Natural killer cell treated with Interleukin-12 subunit alpha and Interleukin-12 subunit beta and Interleukin-15 and Interleukin-18, amount 100 ng/mL, for 72 hours (primary cell): Measurements from ENCODE around the gene PTPRD. TPM values are rescaled to one million over a fixed set of nuclear protein-coding genes. Genes with fewer than 3 reads are reported as not detected.

Experiments used
- ATAC-seq, 2 donors: fragments of 150-1000 bp; cut with Tn5 transposase in 1 of 2; sonication (Bioruptor Pico), chemical (Tn5 transposase) in 1 of 2; 2 replicates each; pipeline ENCODE4 v1.10.0; 2021
- DNase-seq: peaks from one replicate; pipeline ENCODE4 v3.0.0; 2022; ENCODE audit warnings: low spot score
- H3K27ac Mint-ChIP-seq, 2 donors: 1 replicate in 1 of 2; 2 replicates in 1 of 2; pipeline ENCODE4 v1.8.0; 2022; ENCODE audit warnings: mixed read lengths in 2 of 2, mild to moderate bottlenecking in 1 of 2, moderate library complexity in 1 of 2
- H3K27me3 Mint-ChIP-seq, 2 donors: 1 replicate in 1 of 2; 2 replicates in 1 of 2; pipeline ENCODE4 v1.8.0; 2022; ENCODE audit warnings: mixed read lengths in 2 of 2
- H3K36me3 Mint-ChIP-seq: one replicate; pipeline ENCODE4 v1.8.0; 2022; ENCODE audit warnings: mixed read lengths
- H3K4me1 Mint-ChIP-seq, 2 donors: 1 replicate in 1 of 2; 2 replicates in 1 of 2; pipeline ENCODE4 v1.8.0; 2022; ENCODE audit warnings: low read depth in 2 of 2, mixed read lengths in 2 of 2, mild to moderate bottlenecking in 1 of 2
- H3K4me3 Mint-ChIP-seq: one replicate; pipeline ENCODE4 v1.8.0; 2022; ENCODE audit warnings: mixed read lengths
- H3K9me3 Mint-ChIP-seq: 2 replicates; pipeline ENCODE4 v1.8.0; 2022; ENCODE audit warnings: mixed read lengths
- total RNA-seq, 2 donors: library from RNA; stranded (reverse); gene quantifications; one replicate each; pipeline ENCODE4 v1.2.3, GENCODE V29; 2022

The PTPRD gene
- total RNA-seq, 2 donors from 2014 or later: 0.53 to 3.7 TPM

- H3K4me1 Mint-ChIP-seq: no peaks in the 10 kb centered on the region
- H3K36me3 Mint-ChIP-seq: no peaks in the 10 kb centered on the region
- H3K27me3 Mint-ChIP-seq: no peaks in the 10 kb centered on the region
- ATAC-seq (no peak), DNase-seq (no peak)
- no peak overlapping the region for H3K4me3 Mint-ChIP-seq
- H3K9me3 Mint-ChIP-seq: peaks cover 3% of the 10 kb centered on the region
- H3K27ac Mint-ChIP-seq: no peak overlapping the region
Measured at GRCh38 chr9:8871396-8871795, 1741.4 kb downstream of the PTPRD start.

- ATAC-seq (no peak), DNase-seq (no peak)
- Mint-ChIP-seq H3K27me3 (no peaks in the 10 kb centered on the region), H3K4me1 (no peaks in the 10 kb centered on the region), H3K36me3 (no peaks in the 10 kb centered on the region), H3K9me3 (peaks cover 3% of the 10 kb centered on the region), H3K27ac (no peak overlapping the region), H3K4me3 (no peak overlapping the region)
Measured at GRCh38 chr9:8869812-8870211, 1743.0 kb downstream of the PTPRD start.

GRCh38 chr9:8868632-8869031 is 1744.2 kb downstream of the PTPRD start:
- ATAC-seq (no peak), DNase-seq (no peak)
- H3K4me1 Mint-ChIP-seq: no peaks in the 10 kb centered on the region
- no peaks in the 10 kb centered on the region for H3K27me3 Mint-ChIP-seq
- H3K27ac Mint-ChIP-seq: no peak overlapping the region
- H3K4me3 Mint-ChIP-seq: no peak overlapping the region
- no peaks in the 10 kb centered on the region for H3K36me3 Mint-ChIP-seq
- peaks cover 3% of the 10 kb centered on the region for H3K9me3 Mint-ChIP-seq

GRCh38 chr9:8867148-8867547 is 1745.7 kb downstream of the PTPRD start:
- Mint-ChIP-seq H3K4me1 (no peaks in the 10 kb centered on the region), H3K27ac (no peak overlapping the region), H3K36me3 (no peaks in the 10 kb centered on the region), H3K9me3 (no peaks in the 10 kb centered on the region), H3K27me3 (no peaks in the 10 kb centered on the region), H3K4me3 (no peak overlapping the region)
- ATAC-seq (no peak), DNase-seq (no peak)

- DNase-seq: no peak
- Mint-ChIP-seq H3K27ac (no peak overlapping the region), H3K4me1 (no peaks in the 10 kb centered on the region), H3K27me3 (peaks cover 3 to 8% of the 10 kb centered on the region in 2 donors), H3K36me3 (no peaks in the 10 kb centered on the region), H3K4me3 (no peak overlapping the region), H3K9me3 (peaks cover 3% of the 10 kb centered on the region)
- ATAC-seq: no peak
Measured at GRCh38 chr9:8864545-8864896, 1748.3 kb downstream of the PTPRD start.

- no peak for ATAC-seq
- peaks cover 3% of the 10 kb centered on the region for H3K36me3 Mint-ChIP-seq
- no peak overlapping the region for H3K4me3 Mint-ChIP-seq
- H3K4me1 Mint-ChIP-seq: no peaks in the 10 kb centered on the region
- H3K9me3 Mint-ChIP-seq: peaks cover 3% of the 10 kb centered on the region
- H3K27me3 Mint-ChIP-seq: peaks cover 8 to 12% of the 10 kb centered on the region in 2 donors
- no peak overlapping the region for H3K27ac Mint-ChIP-seq
- no peak for DNase-seq
Measured at GRCh38 chr9:8863886-8864544, 1748.8 kb downstream of the PTPRD start.

- H3K27ac Mint-ChIP-seq: no peak overlapping the region
- no peaks in the 10 kb centered on the region for H3K4me1 Mint-ChIP-seq
- H3K36me3 Mint-ChIP-seq: peaks cover 5% of the 10 kb centered on the region
- peaks cover 12 to 17% of the 10 kb centered on the region in 2 donors for H3K27me3 Mint-ChIP-seq
- peaks cover 3% of the 10 kb centered on the region for H3K9me3 Mint-ChIP-seq
- ATAC-seq: no peak
- no peak for DNase-seq
- no peak overlapping the region for H3K4me3 Mint-ChIP-seq
Measured at GRCh38 chr9:8863069-8863468, 1749.7 kb downstream of the PTPRD start.

- no peak for DNase-seq
- H3K4me3 Mint-ChIP-seq: no peak overlapping the region
- ATAC-seq: no peak
- H3K27ac Mint-ChIP-seq: no peak overlapping the region
- H3K4me1 Mint-ChIP-seq: no peaks in the 10 kb centered on the region
- peaks cover 3% of the 10 kb centered on the region for H3K9me3 Mint-ChIP-seq
- H3K27me3 Mint-ChIP-seq: peaks cover 22 to 23% of the 10 kb centered on the region in 2 donors
- peaks cover 5% of the 10 kb centered on the region for H3K36me3 Mint-ChIP-seq
Measured at GRCh38 chr9:8860925-8861324, 1751.9 kb downstream of the PTPRD start.

- DNase-seq (no peak), ATAC-seq (no peak)
- Mint-ChIP-seq H3K27me3 (peaks cover 27 to 28% of the 10 kb centered on the region in 2 donors), H3K4me1 (no peaks in the 10 kb centered on the region), H3K9me3 (peaks cover 3% of the 10 kb centered on the region), H3K36me3 (peaks cover 5% of the 10 kb centered on the region), H3K4me3 (no peak overlapping the region), H3K27ac (no peak overlapping the region)
Measured at GRCh38 chr9:8860086-8860485, 1752.7 kb downstream of the PTPRD start.

GRCh38 chr9:8859416-8859815 is 1753.4 kb downstream of the PTPRD start:
- H3K27me3 Mint-ChIP-seq: peaks cover 28 to 31% of the 10 kb centered on the region in 2 donors
- H3K4me3 Mint-ChIP-seq: no peak overlapping the region
- H3K27ac Mint-ChIP-seq: no peak overlapping the region
- H3K9me3 Mint-ChIP-seq: peaks cover 3% of the 10 kb centered on the region
- peaks cover 5% of the 10 kb centered on the region for H3K36me3 Mint-ChIP-seq
- DNase-seq: no peak
- no peaks in the 10 kb centered on the region for H3K4me1 Mint-ChIP-seq
- ATAC-seq: no peak

- ATAC-seq: no peak
- Mint-ChIP-seq H3K36me3 (peaks cover 5% of the 10 kb centered on the region), H3K9me3 (peaks cover 3% of the 10 kb centered on the region), H3K4me1 (no peaks in the 10 kb centered on the region), H3K4me3 (peak overlapping the region; percentile 55), H3K27me3 (peaks cover 28 to 31% of the 10 kb centered on the region in 2 donors), H3K27ac (no peak overlapping the region)
- DNase-seq: no peak
Measured at GRCh38 chr9:8858596-8859161, 1754.1 kb downstream of the PTPRD start.

- peak overlapping the region; percentile 55 for H3K4me3 Mint-ChIP-seq
- peaks cover 28 to 31% of the 10 kb centered on the region in 2 donors for H3K27me3 Mint-ChIP-seq
- H3K4me1 Mint-ChIP-seq: no peaks in the 10 kb centered on the region
- H3K9me3 Mint-ChIP-seq: peaks cover 3% of the 10 kb centered on the region
- peak in 1 of 2 donors; percentile 53 for ATAC-seq
- DNase-seq: no peak
- peaks cover 5% of the 10 kb centered on the region for H3K36me3 Mint-ChIP-seq
- H3K27ac Mint-ChIP-seq: no peak overlapping the region
Measured at GRCh38 chr9:8857926-8858595, 1754.7 kb downstream of the PTPRD start.

- no peak overlapping the region for H3K27ac Mint-ChIP-seq
Measured at GRCh38 chr9:8857068-8857925, 1755.5 kb downstream of the PTPRD start.

More at GRCh38 chr9:8857068-8857925, 1755.5 kb downstream of the PTPRD start:
- Mint-ChIP-seq H3K4me1 (no peaks in the 10 kb centered on the region), H3K36me3 (peaks cover 5% of the 10 kb centered on the region), H3K9me3 (peaks cover 3% of the 10 kb centered on the region), H3K27me3 (peaks cover 28 to 31% of the 10 kb centered on the region in 2 donors), H3K4me3 (no peak overlapping the region)
- ATAC-seq (peak; percentile 27 to 64), DNase-seq (no peak)
